Fibroblast of mammary gland (primary cell): Measurements from ENCODE around the gene BICD1.

ENCODE experiments used
- DNase-seq: peaks from one replicate; pipeline ENCODE4 v3.0.0-alpha.2; 2010; ENCODE audit warnings: low read depth
- H3K4me3 ChIP-seq: 2 replicates; pipeline ENCODE4 v1.5.1; 2011; ENCODE audit warnings: low read depth, mild to moderate bottlenecking, low read length, moderate library complexity; ENCODE audit not compliant: control insufficient read depth
- TF ChIP-seq, protein P1 (sequence below): conservative IDR thresholded peaks from 2 replicates; pipeline ENCODE4 v1.5.1; 2011; ENCODE audit warnings: low read depth, low read length, inconsistent platforms; ENCODE audit not compliant: control insufficient read depth, insufficient read depth

The BICD1 gene

DNA sequence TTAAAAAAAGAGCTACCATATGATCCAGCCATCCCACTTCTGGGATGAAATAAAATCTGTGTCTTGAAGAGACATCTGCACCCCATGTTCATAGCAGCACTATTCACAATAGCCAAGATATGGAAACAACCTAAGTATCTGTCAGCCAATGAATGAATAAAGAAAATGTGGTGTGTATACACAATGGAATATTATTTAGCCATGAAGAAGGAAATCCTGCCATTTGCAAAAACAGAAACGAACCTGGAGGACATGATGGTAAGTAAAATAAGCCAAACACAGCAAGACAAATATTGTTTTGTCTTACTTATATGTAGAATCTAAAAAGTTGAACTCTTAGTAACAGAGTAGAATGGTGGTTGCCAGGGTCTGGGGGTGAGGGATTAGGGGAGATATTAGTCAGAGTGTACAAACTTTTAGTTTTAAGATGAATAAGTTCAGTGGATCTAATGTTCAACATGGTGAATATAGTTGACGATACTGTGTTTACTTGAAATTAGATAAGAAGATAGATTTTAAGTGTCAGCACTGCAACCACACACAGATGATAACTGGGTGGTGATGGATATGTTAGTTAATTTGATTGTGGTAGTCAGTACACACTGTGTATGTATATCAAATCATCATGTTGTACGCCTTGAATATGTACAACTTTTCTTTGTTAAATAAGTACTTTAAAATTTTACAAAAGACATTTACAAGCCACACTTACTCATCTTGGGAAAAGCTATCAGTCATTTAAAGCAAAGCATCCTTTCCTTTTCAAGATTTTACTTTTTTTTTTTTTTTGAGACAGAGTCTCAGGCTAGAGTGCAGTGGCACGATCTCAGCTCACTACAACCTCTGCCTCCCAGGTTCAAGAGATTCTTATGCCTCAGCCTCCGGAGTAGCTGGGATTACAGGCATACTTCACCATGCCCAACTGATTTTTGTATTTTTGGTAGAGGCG is 89.9 kb downstream of the BICD1 start:
- TF ChIP-seq, protein P1, sequence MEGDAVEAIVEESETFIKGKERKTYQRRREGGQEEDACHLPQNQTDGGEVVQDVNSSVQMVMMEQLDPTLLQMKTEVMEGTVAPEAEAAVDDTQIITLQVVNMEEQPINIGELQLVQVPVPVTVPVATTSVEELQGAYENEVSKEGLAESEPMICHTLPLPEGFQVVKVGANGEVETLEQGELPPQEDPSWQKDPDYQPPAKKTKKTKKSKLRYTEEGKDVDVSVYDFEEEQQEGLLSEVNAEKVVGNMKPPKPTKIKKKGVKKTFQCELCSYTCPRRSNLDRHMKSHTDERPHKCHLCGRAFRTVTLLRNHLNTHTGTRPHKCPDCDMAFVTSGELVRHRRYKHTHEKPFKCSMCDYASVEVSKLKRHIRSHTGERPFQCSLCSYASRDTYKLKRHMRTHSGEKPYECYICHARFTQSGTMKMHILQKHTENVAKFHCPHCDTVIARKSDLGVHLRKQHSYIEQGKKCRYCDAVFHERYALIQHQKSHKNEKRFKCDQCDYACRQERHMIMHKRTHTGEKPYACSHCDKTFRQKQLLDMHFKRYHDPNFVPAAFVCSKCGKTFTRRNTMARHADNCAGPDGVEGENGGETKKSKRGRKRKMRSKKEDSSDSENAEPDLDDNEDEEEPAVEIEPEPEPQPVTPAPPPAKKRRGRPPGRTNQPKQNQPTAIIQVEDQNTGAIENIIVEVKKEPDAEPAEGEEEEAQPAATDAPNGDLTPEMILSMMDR, result no peak
- DNase-seq, result no peak
- H3K4me3 ChIP-seq, result no peak overlapping the region

DNA sequence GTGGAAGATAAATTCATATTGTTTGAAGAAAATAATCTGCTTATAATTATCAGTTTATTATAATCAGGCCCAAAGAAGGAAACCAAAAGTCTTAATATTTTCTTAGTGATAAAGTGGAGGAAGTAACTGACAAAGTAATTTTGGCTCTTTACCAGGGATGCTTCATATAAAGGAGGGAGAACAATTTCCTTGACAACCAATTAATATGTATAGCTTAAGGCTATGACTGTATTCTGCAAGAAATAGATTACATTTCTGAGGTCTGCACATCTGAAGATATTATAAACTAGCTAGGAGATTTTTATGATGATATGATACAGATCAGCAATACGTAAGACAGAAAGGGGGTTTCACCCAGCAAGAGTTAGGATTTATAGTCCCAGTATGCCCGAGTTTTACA is 90.8 kb downstream of the BICD1 start:
- no peak overlapping the region for H3K4me3 ChIP-seq
- TF ChIP-seq, protein P1, result no peak
- DNase-seq, result peak; percentile 25

DNA sequence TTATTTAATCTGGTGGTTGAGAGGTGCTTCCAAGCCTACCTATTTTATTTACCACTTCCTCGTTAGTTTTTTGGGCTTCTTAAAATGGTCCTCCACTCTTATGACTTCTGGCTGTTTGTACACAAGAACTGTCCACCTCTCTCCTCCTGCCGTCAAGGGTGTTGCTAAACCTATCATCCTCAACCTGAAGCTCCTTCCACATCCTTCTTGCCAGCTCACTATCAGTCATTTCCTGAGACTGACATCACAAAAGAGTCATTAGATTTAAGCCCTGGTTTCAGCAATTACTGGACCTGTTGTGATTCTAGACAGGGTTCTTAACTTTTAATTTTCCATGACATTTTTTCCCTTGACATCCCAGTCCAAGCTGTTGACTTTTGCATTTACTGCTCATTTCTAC is 91.9 kb downstream of the BICD1 start:
- H3K4me3 ChIP-seq, result no peak overlapping the region
- peak; percentile 73 for DNase-seq
- TF ChIP-seq, protein P1, result no peak

DNA sequence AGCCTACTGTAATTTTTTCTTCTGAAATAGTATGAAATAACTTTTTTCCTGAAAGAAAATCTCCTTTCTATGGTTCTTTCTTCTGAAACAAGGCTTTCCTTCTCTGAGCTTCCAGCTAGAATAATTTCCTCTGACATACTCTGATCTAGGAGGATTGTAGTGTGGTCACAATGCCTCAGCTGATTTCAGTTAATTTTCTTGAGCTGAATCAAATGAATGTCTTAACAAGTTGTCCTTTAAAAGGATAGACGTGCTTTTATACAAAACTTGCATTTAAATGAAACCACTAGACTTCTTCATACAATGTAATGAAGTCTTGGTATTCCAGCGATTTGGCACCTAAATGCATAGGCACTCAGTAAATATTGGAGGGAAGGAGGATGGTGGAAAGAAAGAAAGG is 94.4 kb downstream of the BICD1 start:
- TF ChIP-seq, protein P1, result no peak
- no peak for DNase-seq

DNA sequence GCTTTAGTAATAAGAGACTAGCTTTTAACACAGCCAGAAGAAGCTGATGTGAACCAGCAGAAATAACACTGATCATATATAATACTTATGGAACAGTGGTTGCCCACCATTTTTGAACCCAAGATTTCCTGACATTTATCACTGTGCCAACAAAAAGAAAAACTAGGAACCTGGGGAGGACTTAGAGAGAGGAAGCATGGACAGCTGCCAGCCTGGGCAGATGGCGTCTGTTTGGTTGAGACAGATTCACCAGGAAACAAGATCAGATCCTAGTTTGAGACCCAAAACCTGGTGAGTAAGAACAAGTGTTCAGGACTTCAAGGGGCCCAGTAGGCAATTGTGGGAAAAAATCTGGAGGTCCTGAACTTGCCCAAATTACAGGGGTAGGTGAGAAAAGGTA is 95.3 kb downstream of the BICD1 start:
- DNase-seq, result no peak
- TF ChIP-seq, protein P1, result no peak
- H3K4me3 ChIP-seq, result no peak overlapping the region

More for the DNA sequence above, 94.4 kb downstream of the BICD1 start:
- H3K4me3 ChIP-seq, result no peak overlapping the region

DNA sequence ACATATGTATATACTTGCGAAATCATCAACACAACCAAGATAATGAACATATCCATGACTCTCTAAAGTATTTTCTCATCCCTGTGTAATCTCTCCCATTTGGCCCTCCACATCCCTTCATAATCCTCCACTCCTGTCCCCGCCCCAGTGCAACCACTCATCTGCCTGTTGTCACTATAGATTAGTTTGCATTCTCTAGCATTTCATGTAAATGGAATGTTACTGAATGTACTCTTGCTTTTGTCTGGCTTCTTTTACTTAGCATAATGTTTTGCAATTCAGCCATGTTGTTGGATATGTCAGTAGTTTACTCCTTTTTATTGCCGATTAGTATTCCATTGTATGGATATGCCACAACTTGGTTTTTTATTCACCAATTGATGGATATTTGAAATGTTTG is 99.1 kb downstream of the BICD1 start:
- no peak overlapping the region for H3K4me3 ChIP-seq
- no peak for DNase-seq
- TF ChIP-seq, protein P1, result no peak
